Fibroblast of the conjunctiva (primary cell): Measurements from ENCODE around the gene PITPNC1.

ENCODE experiments used
- DNase-seq: peaks from one replicate; pipeline ENCODE4 v3.0.0-alpha.2; 2010; ENCODE audit warnings: low read depth

The PITPNC1 gene

DNA sequence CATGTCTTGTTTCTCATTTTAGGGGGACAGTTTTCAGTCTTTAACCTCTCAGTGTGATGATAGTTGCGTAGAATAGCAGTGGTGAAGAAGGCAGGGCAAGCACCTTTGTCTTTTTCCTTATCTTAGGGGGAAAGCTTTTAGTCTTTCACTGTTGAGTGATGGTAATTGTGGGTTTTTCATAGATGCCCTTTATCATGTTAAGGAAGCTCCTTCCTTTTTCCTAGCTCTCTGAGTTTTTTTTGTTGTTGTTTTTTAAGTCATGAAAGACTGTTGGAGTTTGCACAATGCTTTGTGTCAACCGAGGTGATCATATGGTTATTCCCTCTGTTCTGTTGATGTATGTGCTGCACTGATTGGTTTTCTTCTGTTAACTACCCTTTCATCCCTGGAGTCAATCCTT lies 356.4 kb downstream of the PITPNC1 start:
- no peak for DNase-seq

DNA sequence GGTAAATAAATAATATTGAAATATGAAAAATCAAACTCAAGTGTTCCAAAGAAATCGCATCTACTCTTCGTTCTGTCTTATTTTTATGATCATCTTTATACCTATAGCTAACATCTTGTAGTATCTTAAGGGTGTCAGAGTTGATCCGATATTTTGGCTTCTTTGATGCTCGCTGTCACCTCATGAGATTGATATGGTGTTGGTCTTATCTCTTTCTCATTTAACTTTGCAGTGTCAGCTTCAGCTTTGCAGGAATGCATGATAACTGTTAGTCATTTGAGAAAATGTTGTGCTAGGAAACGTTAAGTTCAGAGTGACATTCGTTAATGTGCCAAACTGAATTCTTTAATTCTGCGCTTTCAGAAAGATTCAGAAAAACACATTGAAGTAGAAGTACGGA lies 360.1 kb downstream of the PITPNC1 start:
- no peak for DNase-seq

DNA sequence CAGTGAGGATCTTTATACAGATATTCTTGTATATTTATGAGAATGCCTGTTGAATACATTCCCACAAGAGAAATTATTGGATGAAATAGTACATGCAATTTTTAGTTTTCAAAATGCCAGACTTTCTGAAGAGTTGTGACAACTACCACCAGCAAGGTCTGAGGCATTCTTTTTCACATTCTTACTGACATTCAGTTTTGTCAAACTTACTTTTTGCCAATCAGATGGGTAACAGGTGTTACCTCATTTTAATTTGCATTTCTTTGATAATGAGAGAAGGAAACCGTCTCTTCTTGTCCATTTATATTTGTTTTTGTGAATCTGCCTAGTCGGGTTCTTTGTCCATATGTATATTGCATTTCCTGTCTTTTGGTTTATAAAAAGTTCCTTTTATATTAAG lies 364.9 kb downstream of the PITPNC1 start:
- DNase-seq = no peak
